Measurements from ENCODE around the gene MARCHF3. TPM values are rescaled to one million over a fixed set of nuclear protein-coding genes. Genes with fewer than 3 reads are reported as not detected.
"Not testable (repeated sequence)": the region's sequence is repeated elsewhere in the genome, so short reads cannot be mapped to it uniquely, and the experiment has no call there.

The MARCHF3 gene
- total and polyA plus RNA-seq, 12 donors, result 4.8 to 76.2 (median 45.9) TPM

DNA sequence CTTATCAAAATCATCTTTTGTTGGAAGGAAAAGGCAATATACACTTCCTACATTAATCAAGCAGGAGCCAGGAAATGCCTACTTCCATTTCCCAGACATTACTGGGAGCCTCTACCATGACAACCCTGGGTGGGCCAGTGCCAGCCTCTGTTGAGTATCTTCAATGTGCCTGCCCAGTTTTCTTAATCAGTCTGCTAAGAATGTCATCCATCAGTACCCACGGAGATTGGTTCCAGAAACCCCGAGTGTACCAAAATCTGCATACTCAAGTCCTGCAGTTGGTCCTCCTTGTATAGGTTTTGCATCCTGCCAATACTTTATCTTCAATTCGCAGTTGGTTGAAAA is 82.4 kb downstream of the MARCHF3 start:
- H3K36me3 ChIP-seq, result no peaks in the 10 kb centered on the region
- TF ChIP-seq, protein P1, sequence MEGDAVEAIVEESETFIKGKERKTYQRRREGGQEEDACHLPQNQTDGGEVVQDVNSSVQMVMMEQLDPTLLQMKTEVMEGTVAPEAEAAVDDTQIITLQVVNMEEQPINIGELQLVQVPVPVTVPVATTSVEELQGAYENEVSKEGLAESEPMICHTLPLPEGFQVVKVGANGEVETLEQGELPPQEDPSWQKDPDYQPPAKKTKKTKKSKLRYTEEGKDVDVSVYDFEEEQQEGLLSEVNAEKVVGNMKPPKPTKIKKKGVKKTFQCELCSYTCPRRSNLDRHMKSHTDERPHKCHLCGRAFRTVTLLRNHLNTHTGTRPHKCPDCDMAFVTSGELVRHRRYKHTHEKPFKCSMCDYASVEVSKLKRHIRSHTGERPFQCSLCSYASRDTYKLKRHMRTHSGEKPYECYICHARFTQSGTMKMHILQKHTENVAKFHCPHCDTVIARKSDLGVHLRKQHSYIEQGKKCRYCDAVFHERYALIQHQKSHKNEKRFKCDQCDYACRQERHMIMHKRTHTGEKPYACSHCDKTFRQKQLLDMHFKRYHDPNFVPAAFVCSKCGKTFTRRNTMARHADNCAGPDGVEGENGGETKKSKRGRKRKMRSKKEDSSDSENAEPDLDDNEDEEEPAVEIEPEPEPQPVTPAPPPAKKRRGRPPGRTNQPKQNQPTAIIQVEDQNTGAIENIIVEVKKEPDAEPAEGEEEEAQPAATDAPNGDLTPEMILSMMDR (IDR thresholded peaks at IDR 0.05), result no peak
- peak overlapping the region in 2 of 10 donors; percentile 17 to 23 for H3K27ac ChIP-seq
- intact Hi-C loops (cut with DNase I), result no loop called here
- no peaks in the 10 kb centered on the region for H3K9me3 ChIP-seq
- ATAC-seq (peak in 5 of 8 donors; percentile 23 to 62 (median 32)), DNase-seq (no peak)
- WGBS, 2 donors, result 59 to 73% methylated on average over 3 of the region's 3 CpGs
- peaks cover 0 to 43% (median 20%) of the 10 kb centered on the region in 9 donors for H3K4me1 ChIP-seq
- H3K4me3 ChIP-seq, result no peak overlapping the region
- no peaks in the 10 kb centered on the region for H3K27me3 ChIP-seq

DNA sequence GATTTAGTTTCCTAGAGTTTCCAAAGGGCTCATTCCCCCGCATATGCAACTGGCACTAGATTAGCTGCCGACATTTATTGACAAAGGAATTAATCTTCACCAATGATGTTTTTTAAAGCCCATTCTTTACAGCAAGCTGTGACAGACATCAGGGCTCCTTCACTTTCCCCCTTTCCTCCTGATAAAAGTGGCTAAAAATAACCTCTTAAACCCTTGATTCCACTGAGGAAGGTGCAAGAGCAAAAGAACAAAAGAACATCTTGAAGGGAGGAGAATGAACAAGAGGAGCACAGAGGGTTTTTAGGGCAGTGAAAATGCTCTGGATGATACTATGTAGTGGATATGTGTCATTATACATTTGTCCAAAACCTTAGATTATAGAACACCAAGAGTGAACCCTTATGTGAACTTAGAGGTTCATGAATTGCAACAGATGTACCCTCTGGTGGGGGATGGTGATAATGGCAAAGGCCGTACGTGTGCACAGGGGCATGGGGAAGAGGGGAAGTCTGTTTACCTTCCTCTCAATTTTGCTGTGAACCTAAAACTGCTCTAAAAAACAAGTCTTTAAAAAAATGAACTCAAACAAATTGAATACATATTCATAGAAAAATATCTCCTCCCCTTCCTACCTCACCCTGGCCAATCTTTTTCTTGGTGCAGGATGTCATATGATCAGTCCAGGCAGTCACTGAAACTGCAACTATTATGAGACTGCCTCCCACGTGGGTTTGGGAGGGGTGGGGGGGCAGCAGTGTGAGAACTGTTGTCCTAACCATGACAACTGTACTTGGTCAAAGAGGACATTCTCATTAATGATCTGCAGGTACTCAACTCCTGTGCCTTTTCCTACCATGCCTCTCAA is 83.0 kb downstream of the MARCHF3 start:
- peak overlapping the region in 2 of 10 donors; percentile 16 to 17 for H3K27ac ChIP-seq
- H3K36me3 ChIP-seq, result no peaks in the 10 kb centered on the region
- 52 to 62% methylated on average over 5 of the region's 5 CpGs for WGBS, 2 donors
- DNase-seq (no peak), ATAC-seq (peak in 6 of 8 donors; percentile 47 to 91 (median 58))
- TF ChIP-seq, protein P1 (IDR thresholded peaks at IDR 0.05), result no peak
- intact Hi-C loops (cut with DNase I), result no loop called here
- H3K4me3 ChIP-seq, result no peak overlapping the region
- H3K4me1 ChIP-seq, result peaks cover 0 to 49% (median 25%) of the 10 kb centered on the region in 9 donors
- no peaks in the 10 kb centered on the region for H3K9me3 ChIP-seq
- no peaks in the 10 kb centered on the region for H3K27me3 ChIP-seq

DNA sequence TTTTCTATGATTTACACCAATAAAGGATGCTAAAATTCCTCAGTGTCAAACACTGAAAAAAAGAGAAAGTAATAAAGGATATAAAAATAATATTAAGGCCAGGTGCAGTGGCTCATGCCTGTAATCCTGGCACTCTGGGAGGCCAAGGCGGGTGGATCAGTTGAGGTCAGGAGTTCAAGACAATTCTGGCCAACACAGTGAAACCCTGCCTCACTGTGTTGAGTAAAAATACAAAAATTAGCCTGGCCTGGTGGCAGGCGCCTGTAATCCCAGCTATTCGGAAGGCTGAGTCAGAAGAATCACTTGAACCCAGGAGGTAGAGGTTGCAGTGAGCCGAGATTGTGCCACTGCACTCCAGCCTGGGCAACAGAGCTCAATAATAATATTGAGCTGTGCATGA is 87.5 kb downstream of the MARCHF3 start:
- H3K4me3 ChIP-seq; ATAC-seq; H3K27me3 ChIP-seq; DNase-seq; intact Hi-C loops (cut with DNase I); H3K27ac ChIP-seq; H3K36me3 ChIP-seq; H3K9me3 ChIP-seq: not testable (repeated sequence)
- 87 to 92% methylated on average over 4 of the region's 4 CpGs for WGBS, 2 donors
- peaks cover 0 to 54% (median 25%) of the 10 kb centered on the region in 9 donors for H3K4me1 ChIP-seq

DNA sequence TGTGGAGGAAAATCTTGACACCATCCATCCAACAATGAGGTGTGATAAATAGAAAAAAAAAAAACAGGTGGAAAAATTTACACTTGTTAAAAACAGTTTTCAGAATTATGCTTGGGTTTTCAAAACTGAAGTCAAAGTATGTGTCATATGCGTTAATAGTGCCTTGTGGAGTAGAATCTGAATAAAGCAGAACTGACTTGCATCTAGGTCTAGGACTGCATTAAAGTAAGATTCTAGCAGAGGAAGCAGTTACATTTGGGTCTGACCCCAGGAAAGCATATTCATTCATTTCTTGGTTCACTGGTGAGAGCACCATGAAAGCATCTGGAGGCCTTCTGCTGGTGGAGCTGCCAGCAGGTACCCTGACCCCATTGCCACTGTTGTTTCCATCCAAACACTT is 89.0 kb downstream of the MARCHF3 start:
- H3K9me3 ChIP-seq, result no peaks in the 10 kb centered on the region
- 97 to 99% methylated on average over 1 of the region's 1 CpG for WGBS, 2 donors
- TF ChIP-seq, protein P1 (IDR thresholded peaks at IDR 0.05), result no peak
- no peak overlapping the region for H3K27ac ChIP-seq
- no peak for DNase-seq
- no peak overlapping the region for H3K4me3 ChIP-seq
- ATAC-seq, result no peak
- peaks cover 0 to 58% (median 15%) of the 10 kb centered on the region in 9 donors for H3K4me1 ChIP-seq
- H3K27me3 ChIP-seq, result no peaks in the 10 kb centered on the region
- intact Hi-C loops (cut with DNase I), result no loop called here
- H3K36me3 ChIP-seq, result no peaks in the 10 kb centered on the region

DNA sequence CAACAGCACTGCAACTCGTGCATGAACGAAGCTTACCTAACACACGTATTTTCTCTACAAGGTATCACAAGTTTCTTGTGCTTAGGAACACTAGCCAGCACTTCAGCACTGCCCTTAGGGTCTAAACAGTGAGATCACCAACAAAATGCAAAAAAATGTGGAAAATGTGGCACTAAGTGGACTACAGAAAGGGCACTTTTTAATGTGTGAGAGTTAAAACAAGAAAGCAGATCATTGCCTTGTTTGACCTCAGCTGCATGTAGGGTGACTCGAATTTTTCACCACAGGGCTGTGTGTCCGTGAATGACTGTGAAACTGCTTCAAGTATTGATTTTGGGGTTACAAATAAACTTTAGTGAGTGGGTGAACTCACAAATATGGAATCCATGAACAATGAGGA is 90.5 kb downstream of the MARCHF3 start:
- H3K36me3 ChIP-seq, result no peaks in the 10 kb centered on the region
- H3K9me3 ChIP-seq, result no peaks in the 10 kb centered on the region
- H3K27ac ChIP-seq, result no peak overlapping the region
- TF ChIP-seq, protein P1 (IDR thresholded peaks at IDR 0.05), result no peak
- no peaks in the 10 kb centered on the region for H3K27me3 ChIP-seq
- H3K4me3 ChIP-seq, result no peak overlapping the region
- DNase-seq (no peak), ATAC-seq (no peak)
- intact Hi-C loops (cut with DNase I), result no loop called here
- peaks cover 0 to 58% (median 15%) of the 10 kb centered on the region in 9 donors for H3K4me1 ChIP-seq
- WGBS, 2 donors, result 84 to 89% methylated on average over 5 of the region's 5 CpGs
